ENCODE data around the gene PRPF40B. TPM values are rescaled to one million over a fixed set of nuclear protein-coding genes. Genes with fewer than 3 reads are reported as not detected.

The PRPF40B gene
- total and polyA plus RNA-seq, 2 donors (not counting 1 experiment from before 2014, with no cell fraction given) = 11.7 to 23.7 TPM

GRCh38 chr12:49621651-49622500 is 1.5 kb upstream of the PRPF40B start:
- Histone ChIP-seq H3K27ac (ENCODE audit: low read length in 2 of 2) (peak overlapping the region in 1 of 2 donors; percentile 65), H2AFZ (ENCODE audit: insufficient read depth, low read depth, low read length, poor library complexity, severe bottlenecking) (peak overlapping the region; percentile 62), H3K36me3 (replicated peaks in 1 of 2; ENCODE audit: control extremely low read depth in 1 of 2, control insufficient read depth in 1 of 2, extremely low read depth in 1 of 2, insufficient read depth in 2 of 2, low read length in 1 of 2) (no peaks in the 10 kb centered on the region), H4K20me1 (ENCODE audit: control insufficient read depth, insufficient read depth, low read length, poor library complexity, severe bottlenecking) (no peaks in the 10 kb centered on the region), H3K27me3 (replicated peaks in 1 of 4; ENCODE audit: control extremely low read depth in 1 of 4, control insufficient read depth in 3 of 4, insufficient read depth in 4 of 4, low read length in 3 of 4) (no peaks in the 10 kb centered on the region), H3K4me1 (ENCODE audit: control insufficient read depth in 2 of 2, insufficient read depth in 2 of 2, low read length in 2 of 2) (peaks cover 11 to 21% of the 10 kb centered on the region in 2 donors), H3K9me3 (ENCODE audit: control extremely low read depth in 1 of 3, control insufficient read depth in 2 of 3, insufficient read depth in 1 of 3, low read length in 2 of 3) (no peaks in the 10 kb centered on the region), H3K9ac (ENCODE audit: low read length) (peak overlapping the region; percentile 70), H3K4me3 (ENCODE audit: control extremely low read depth in 1 of 5, extremely low read depth in 1 of 5, insufficient read depth in 1 of 5, low read depth in 2 of 5, low read length in 4 of 5) (peak overlapping the region; percentile 56 to 85 (median 73)), H3K79me2 (ENCODE audit: control insufficient read depth, insufficient read depth, low read length) (no peaks in the 10 kb centered on the region), H3K4me2 (replicated peaks; ENCODE audit: low read depth, low read length, poor library complexity, severe bottlenecking) (peak overlapping the region; percentile 88)
- Mint-ChIP-seq H3K9me3 (ENCODE audit: insufficient read depth) (no peaks in the 10 kb centered on the region), H3K27ac (peak overlapping the region; percentile 91), H3K27me3 (peaks cover under 1% of the 10 kb centered on the region), H3K4me1 (peaks cover 19% of the 10 kb centered on the region), H3K4me3 (peak overlapping the region; percentile 94)
- DNase-seq = no peak
- POLR2A ChIA-PET = interaction anchor here (0.6 to 1.3 kb wide), 8 partner anchors 14 to 381 kb away, joined by 4 to 9 read pairs (median 6); partner anchors contain the start of gene MCRS1
- WGBS (ENCODE audit: insufficient coverage) = under 1% methylated on average over 15 of the region's 33 CpGs
- no peak for ATAC-seq (ENCODE audit: low read depth)
- TF ChIP-seq EZH2 (IDR thresholded peaks at IDR 0.05; ENCODE audit: borderline replicate concordance, insufficient read depth, low read depth, low read length, poor library complexity, severe bottlenecking) = no peak
- TF ChIP-seq, protein P1, sequence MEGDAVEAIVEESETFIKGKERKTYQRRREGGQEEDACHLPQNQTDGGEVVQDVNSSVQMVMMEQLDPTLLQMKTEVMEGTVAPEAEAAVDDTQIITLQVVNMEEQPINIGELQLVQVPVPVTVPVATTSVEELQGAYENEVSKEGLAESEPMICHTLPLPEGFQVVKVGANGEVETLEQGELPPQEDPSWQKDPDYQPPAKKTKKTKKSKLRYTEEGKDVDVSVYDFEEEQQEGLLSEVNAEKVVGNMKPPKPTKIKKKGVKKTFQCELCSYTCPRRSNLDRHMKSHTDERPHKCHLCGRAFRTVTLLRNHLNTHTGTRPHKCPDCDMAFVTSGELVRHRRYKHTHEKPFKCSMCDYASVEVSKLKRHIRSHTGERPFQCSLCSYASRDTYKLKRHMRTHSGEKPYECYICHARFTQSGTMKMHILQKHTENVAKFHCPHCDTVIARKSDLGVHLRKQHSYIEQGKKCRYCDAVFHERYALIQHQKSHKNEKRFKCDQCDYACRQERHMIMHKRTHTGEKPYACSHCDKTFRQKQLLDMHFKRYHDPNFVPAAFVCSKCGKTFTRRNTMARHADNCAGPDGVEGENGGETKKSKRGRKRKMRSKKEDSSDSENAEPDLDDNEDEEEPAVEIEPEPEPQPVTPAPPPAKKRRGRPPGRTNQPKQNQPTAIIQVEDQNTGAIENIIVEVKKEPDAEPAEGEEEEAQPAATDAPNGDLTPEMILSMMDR (IDR thresholded peaks at IDR 0.05) = no peak
- CTCF ChIA-PET = interaction anchor here (1.2 to 5.4 kb wide), 10 partner anchors 10 to 264 kb away, joined by 3 to 61 read pairs (median 4); partner anchors contain the start of gene TMBIM6
- intact Hi-C loops (cut with micrococcal nuclease) = loop anchor here (1.0 to 5.0 kb wide), 6 partner anchors 54 to 755 kb away; partner anchors contain the start of genes BCDIN3D, MCRS1, NCKAP5L and RND1

Measured in B cell (primary cell).